GM19239 (cell line): Measurements from ENCODE around the gene FNDC1.

Experiments used
- DNase-seq: peaks from one replicate; pipeline ENCODE4 v3.0.0; 2011; ENCODE audit warnings: low spot score; ENCODE audit not compliant: insufficient read length
- FAIRE-seq: peaks from 2 replicates; lab custom pipeline; 2011; peaks lifted over from hg19 to GRCh38; lab: Jason Lieb, UNC

FNDC1 gene

DNA sequence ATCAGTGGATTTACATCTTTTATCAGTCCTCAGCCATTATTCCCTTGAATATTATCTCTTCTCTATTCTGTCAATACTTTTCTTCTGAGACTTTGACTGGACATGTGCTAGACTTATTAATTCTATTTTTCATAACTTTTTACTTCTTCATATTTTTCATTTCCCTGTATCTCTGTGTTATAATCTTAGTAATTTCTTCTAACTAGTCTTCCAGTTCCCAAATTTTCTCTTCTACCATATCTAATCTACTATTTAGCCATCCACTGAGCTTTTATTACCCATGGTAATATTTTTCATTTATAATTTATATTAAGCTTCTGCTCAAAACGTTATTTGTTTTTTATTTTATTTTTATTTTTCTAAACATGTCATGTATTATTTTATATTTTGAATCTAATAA is 13.1 kb upstream of the FNDC1 start:
- no peak for FAIRE-seq
- no peak for DNase-seq

DNA sequence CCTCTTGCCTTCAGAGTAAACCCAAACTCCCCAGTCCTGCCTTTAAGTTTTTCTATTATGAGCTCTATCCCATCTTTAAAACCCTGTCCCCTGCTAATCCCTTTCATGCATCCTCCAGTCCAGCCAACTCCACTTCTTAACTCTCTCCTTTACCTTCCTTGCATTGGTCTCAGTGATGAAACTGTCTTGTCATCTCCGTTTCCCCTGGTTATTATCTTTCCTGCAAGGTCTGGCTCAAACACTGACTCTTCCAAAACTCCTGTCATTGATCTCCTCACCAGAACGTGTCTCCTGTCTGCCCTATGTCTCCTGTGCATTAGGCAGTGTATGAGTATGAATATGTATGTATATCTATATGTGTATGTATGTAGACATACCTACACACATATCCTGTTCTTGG is 11.8 kb upstream of the FNDC1 start:
- DNase-seq (no peak), FAIRE-seq (no peak)

DNA sequence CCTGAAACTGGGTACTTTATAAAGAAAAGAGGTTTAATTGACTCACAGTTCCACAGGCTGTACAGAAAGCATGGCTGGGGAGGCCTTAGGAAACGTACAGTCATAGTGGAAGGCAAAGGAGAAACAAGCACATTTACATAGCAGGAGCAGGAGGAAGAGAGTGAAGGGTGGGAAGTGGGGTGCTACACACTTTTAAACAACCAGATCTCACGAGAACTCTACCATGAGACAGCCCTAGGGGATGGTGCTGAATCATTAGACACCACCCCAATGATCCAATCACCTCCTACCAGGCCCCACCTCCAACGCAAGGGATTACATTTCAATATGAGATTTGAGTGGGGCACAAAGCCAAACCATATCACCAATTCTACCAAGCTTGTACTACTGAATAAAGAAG is 7.4 kb upstream of the FNDC1 start:
- FAIRE-seq: no peak
- no peak for DNase-seq

DNA sequence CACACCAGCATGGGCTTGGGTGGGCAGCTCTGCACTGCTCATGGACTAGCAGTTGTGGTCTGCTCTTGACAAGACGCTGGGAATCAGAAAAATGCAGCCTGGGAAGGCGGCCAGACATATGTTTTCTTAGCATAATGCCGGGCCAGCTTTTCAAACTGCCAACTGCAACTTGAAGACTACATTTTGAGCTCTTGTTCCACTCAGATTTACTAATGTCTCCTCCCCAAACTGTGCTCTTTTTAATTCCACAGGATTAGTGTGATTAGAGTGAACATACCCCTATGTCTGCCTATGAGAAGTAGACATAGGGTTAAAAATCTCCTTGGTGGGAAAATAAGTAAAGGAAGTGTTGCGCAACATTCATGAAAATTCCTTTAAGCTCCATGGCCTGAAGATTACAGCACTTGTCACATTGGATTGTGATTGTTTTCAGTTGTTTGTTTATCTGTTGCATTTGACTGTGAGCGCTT is 5.3 kb upstream of the FNDC1 start:
- no peak for DNase-seq
- no peak for FAIRE-seq

DNA sequence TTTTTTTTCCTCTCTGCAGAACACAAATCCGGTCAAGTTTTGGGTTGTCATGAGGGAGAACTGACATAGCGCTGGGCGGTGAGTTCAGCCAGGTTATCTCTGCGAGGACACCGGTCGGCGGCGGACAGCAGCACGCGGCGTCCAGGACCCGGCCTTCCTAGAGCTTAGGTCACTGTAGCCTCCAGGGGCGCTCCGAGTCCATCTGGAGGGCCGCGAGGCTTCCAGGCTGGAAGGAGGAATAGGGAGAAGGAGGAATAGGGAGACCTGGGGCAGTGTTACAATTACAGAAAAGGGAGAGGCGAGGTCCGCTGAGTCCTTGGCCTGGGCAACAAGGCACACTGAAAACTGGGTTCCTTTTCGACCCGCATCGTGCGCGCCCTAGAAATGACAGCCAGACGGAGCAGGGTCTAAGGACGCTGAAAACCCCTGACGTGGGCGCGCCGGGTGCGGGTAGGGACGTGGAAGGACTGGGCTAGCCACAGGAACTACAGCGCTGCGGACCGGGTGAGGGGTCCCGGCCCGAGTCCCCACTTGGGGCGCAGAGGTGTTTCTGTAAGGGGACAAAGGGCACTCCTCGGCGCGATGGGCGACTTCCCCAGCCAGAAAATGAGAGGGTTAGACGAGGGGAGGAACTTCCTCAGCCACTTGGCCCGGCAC is 536 bp upstream of the FNDC1 start:
- DNase-seq: no peak
- no peak for FAIRE-seq

DNA sequence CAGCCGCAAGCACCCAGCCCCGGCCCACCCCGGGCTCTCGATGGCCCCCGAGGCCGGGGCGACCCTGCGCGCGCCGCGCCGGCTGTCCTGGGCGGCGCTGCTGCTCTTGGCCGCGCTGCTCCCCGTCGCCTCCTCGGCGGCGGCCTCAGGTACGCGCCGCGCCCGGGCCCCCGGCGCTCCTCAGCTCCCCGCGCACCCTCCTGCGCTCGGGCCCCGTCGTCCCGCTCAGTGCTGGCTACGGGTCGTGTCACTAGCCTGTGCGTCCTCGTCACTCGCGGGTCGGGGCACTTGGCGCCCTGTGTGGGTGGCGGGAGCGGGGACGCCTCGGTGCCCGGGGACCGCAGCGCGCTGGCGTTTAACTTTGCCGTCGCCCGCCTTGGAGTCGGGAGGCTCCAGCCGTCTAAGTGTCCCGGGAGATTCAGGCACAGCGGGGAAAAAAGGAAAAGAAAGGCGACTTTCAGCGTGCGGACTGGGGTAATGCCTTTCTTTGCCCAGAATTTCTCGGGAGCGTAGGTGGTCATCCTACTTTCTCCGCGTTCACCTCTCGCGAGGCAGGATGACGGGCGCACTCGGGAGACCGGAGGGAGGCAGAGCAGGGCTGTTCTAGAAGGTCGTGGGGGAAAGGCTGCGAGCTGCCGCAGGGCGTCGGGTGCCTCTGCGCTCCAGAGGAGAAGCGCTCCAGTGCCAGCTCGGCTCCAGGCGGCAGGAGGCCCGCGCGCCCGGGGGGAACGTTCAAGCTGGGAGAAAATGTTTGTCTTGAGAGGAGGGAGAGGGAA is 545 bp downstream of the FNDC1 start:
- FAIRE-seq (no peak), DNase-seq (no peak)

DNA sequence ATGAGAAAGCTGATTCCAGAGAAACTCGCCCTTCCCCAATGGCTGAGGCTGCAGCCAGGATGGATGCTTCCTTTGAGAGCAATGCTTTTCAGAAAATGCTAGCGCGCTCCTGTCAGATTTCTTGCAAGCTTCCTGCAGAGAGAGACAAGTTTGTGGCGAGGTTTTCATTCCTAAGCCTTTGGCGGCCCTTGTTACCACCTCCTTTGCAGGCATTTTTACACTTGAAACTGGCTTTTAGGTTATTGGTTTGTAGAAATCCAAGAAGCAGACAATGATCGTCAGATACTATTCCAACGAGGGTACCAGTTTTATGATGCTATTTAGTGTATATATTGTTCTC is 1.1 kb downstream of the FNDC1 start:
- no peak for DNase-seq

DNA sequence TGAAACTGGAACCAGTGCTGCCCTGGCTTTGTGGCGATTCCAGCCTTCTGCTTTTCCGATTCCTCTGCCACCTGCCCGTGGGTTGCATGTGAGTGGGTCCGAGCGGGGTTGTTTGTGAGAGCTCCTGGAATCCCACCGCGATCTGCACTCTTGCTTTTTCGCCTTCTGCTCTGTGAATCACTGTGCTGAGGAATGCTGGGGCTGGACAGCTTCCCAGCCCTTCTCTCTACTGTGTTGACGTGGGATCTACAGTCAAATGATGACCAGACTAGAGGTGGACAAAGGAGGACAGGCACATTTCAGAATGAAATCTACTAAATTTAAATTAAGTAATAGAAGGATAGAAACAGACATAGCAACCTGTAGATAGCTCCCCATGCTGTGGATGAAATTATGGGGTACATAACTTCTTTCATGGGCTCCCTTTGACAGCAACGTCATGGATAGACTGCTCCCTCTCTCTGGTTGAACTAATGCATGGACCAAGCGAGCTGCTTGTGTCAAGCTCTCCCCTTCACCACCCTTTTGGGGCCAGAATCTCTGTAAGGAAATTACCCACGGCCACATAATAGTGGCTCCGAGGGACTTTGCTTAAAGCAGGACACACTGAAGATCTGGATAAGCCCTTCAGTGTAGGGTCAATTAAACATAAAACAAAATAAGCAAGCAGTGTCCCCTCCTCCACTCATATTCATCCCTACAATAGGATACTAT is 2.0 kb downstream of the FNDC1 start:
- no peak for DNase-seq
- no peak for FAIRE-seq

More for the DNA sequence above, 1.1 kb downstream of the FNDC1 start:
- FAIRE-seq: no peak

DNA sequence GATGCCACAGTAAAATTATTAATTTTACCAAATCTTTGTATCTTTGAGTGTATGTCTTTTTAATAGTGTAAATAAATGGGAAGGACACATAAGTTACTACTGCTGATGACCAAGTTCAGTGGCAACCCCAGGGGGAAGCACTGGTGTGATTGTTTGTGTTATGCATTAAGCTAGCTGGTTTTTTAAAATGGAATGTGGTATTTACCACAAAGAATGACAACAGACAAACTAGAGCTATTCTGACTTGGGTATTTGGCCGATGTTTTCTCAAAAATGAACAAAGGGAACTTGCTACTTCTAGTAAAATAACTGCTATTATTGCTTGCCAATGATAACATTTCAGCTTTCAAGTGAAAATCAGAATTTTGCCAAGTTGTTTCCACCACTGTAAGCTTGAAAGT is 2.9 kb downstream of the FNDC1 start:
- FAIRE-seq (no peak), DNase-seq (no peak)

DNA sequence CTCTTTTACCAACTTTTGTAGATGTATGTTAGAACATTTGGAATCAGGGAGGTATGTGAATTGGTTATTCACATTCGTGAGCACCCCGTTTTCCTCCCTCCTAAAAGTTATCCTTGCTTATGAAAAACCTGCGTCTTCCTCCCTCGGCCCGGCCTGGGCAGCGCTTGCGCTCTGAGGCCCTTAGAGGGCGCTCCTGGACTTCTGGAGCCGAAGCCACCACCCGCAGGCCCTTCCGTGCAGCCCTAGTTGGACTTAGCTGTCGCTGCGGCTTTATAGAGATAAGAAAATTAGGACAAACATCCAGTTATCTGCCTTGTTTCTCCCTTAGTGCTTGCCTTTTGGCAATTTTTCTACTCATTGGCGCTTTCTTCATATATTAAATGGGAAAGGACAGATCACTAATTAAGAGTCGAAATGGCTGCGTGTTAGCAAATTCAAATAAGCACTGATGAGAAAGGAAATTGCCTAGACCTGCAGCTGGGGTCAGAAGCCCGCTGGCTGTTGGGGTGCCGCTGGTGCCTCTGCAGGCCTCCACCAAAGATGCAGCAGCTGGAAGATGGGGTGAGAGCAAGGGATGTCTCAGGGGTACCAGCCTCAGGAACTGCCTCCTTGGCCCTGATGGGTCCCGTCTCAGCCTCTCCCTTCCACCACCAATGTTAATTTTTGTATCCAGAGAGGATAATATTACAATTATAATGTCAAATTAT is 5.2 kb downstream of the FNDC1 start:
- FAIRE-seq: peak; percentile 71
- DNase-seq: peak; percentile 62

DNA sequence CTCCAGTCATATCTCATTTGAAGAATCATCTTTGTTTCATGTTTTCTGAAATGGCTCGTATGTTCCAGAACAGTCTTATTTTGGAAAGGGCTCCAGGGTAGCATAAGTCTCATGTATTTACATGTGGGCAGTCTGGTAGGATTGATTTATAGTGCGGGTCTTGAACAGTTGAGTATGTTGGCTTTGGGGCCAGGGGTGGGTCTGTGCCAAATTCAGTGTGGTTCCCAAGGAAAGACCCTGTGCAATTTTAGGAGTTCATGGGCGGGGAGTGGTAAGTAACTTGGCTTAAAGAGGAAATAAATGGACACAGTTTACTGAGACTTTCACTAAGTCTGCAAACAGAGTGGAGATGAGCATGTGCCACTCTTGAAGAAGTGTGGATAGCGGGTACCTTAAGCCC is 7.7 kb downstream of the FNDC1 start:
- FAIRE-seq (no peak), DNase-seq (no peak)

DNA sequence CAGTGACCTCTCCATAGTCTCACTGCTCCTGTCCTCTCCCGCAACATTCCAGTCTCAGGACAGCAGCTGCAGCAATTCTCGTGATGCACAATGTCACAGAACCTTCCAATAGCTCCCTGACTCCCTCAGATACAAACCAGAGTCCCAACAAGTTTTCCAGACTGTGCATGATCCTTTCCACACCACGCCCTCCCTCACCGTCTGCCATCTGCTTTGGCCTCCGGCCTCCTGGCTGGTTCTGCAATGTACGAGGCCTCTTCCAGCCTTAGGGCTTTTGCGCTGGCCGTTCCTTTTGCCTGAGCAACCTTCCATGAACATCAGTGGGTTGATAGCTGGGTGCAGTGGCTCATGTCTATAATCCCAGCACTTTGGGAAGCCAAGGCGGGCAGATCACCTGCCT is 9.6 kb downstream of the FNDC1 start:
- DNase-seq (no peak), FAIRE-seq (no peak)

DNA sequence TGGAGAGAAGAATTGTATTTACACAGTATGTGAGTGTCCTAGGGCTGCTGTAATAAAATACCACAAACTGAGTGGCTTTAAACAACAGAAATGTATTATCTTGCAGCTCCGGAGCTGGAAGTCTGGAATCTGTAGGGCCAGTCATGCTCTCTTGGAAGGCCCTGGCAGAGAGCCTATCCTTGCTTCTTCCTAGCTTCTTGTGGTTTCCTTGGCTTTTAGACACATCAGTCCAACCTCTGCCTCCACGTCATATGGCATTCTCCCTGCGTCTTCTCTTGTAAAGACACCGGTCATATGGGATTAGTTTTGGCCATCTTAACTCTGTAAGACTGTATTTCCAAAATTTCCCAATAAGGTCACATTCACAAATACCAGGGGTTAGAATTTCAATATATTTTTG is 10.8 kb downstream of the FNDC1 start:
- FAIRE-seq: no peak

DNA sequence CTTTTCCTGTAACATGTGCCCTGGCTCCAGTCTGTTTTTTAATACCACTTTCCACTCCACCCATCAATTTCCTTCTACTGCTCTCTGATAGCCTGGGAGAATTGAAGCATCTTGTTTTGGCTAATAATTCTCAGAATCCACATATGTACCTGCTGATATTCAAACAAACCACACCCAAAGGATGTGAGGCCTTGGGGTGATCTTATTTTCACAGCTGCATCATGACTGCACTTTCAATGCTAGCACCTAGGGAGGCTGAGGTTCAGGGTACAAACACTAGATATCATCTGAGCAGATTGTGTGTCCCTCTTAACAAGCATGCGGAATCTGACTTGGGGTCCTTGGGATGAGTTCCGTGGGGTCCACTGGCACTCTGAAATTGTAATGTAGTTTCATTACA is 12.7 kb downstream of the FNDC1 start:
- DNase-seq (no peak), FAIRE-seq (no peak)

More for the DNA sequence above, 10.8 kb downstream of the FNDC1 start:
- no peak for DNase-seq

DNA sequence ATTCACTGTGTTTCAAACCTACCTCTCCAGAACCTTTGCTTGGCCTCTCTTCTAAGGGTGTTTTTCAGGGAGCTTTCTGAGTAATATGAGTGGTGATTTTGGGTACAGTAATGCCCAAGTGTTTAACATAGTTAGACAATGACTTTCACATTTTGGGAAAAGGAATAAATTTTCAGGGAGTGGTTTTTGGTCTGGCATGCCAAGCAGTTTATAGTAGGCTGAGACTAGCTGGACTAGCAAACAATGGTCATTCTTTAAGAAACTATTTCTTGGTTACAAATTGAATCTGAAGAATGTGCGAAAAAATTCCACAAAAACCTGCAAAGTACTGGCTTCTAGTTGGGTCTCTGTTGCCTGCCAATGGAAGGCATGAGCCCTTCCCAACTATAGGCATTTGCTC is 15.4 kb downstream of the FNDC1 start:
- FAIRE-seq (no peak), DNase-seq (no peak)

DNA sequence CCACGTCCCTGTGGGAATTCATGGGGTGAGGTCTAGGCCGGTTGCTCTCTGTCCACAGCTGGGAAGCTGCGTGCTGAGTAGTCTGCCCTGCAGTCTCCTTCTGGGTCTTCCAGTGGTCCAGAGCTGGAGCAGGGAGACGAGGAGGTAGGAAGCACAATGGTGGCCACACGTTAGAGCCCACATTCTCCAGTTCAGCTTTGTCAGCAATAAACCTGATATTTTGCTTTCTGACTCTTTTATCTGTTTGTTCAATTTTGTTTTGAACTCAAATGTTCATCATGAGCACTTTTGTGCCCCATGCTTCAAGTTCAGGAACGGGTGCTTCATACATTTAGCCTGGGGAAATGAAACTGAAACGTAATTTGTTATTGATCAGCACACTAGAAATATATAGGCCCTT is 21.3 kb downstream of the FNDC1 start:
- FAIRE-seq (no peak), DNase-seq (no peak)

DNA sequence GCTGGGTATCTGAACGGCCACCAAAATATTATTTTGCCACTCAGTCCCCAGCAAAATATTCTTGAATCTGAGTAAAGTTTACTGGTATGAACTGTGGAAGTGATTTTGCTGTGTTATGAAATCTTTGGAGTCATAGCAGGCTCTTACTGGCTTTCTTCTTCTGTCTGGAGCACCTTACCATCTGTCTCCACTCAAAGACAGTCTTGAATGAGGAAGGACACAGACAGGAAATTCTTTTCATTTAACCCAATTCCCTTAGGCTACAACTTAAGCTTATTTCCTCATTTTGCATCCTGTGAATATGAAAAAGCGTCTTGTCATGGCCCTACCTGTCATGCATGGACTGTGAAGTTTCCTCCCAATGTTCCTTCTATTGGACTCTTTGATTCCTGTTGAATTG is 24.7 kb downstream of the FNDC1 start:
- DNase-seq (no peak), FAIRE-seq (no peak)

DNA sequence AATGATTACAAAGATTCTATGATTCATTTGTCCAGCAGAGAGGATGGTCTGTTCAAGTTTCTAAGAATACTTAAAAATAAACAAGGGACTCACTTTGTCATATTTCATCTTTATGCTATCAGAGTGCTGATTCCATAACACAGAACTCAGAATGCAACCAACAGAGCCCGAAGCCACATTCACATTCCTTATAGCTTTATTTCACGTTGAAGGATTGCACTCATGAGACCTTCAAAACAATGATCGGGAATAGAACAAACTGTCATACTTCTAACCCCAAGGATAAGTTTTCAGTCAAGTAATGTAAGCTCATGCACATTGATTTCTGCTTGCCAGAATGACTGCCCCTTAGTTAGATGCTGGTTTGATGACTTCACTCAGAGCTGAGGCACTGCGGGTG is 25.2 kb downstream of the FNDC1 start:
- FAIRE-seq (no peak), DNase-seq (no peak)

DNA sequence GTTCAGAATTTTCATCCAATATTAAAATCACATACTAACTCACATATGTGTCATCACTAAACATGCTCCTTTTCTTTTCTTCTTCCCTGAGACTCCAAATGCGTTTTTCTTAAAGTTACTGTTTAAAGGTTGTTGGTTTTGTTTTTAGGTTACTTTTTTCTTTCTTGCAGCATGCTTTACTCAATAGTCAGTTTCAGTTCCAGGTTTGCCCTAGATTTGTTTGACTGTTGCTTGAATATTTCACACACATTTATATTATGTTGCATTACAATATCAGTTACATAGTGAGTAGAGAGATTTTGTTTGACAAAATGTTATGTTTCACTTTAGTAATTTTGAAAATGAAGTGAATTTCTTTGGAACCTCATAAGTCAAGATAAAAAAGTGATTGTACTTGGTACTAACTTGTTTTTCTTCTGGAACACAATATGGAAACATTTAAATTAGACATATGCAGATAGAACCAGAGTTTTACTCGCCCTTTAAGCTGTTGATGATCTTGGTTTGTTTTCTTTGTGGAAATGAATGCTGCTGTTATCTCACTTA is 27.3 kb downstream of the FNDC1 start:
- no peak for DNase-seq

DNA sequence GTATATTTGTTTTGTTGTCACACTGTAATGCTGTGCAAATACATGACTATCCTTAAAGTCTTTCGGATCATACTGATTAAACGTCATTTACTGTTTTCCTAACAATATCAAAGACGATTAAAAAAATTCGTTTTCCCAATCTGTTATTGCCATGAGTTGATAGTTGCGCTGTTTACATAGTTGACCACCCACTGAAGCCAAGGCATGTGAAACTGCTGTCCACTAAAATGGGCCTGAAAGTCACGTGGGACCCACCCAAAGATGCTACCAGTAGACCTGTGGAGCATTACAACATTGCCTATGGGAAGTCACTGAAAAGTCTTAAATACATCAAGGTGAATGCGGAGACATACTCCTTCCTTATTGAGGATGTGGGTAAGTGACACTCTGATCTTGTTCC is 28.1 kb downstream of the FNDC1 start:
- FAIRE-seq (no peak), DNase-seq (no peak)

More for the DNA sequence above, 27.3 kb downstream of the FNDC1 start:
- no peak for FAIRE-seq
